ENCODE results near the gene IGF1R. TPM values are rescaled to one million over a fixed set of nuclear protein-coding genes. Genes with fewer than 3 reads are reported as not detected.

Gene IGF1R
- total and polyA plus RNA-seq, 7 donors, result 1.2 to 130 (median 39.6) TPM

DNA sequence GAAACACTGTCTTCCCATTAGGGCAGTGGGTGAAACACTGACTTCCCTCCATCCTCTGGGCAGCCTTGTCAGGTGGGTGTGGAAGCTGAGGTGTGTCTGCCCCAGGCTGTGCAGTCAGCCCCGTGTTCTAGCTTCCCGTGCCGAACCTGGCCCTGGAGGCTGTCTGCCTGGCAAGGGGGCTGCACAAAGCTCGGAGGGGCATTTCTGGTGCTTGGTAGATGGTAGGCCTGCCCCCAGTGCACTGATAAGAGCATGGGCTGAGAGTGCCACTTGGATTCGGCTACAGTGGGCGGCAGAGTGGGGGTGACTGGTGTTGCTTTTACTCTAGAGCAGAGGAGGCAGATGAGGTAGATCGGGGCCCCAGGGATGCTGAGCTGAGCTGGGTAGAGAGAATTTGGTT lies 21.3 kb downstream of the IGF1R start:
- no peaks in the 10 kb centered on the region for H3K9me3 ChIP-seq
- H3K36me3 ChIP-seq, result no peaks in the 10 kb centered on the region
- WGBS, 2 donors, result 91 to 95% methylated on average over 7 of the region's 7 CpGs
- TF ChIP-seq EP300 (IDR thresholded peaks at IDR 0.05) (no peak), POLR2A (IDR thresholded peaks at IDR 0.05) (no peak), POLR2AphosphoS5 (IDR thresholded peaks at IDR 0.05) (no peak)
- TF ChIP-seq, protein P1, sequence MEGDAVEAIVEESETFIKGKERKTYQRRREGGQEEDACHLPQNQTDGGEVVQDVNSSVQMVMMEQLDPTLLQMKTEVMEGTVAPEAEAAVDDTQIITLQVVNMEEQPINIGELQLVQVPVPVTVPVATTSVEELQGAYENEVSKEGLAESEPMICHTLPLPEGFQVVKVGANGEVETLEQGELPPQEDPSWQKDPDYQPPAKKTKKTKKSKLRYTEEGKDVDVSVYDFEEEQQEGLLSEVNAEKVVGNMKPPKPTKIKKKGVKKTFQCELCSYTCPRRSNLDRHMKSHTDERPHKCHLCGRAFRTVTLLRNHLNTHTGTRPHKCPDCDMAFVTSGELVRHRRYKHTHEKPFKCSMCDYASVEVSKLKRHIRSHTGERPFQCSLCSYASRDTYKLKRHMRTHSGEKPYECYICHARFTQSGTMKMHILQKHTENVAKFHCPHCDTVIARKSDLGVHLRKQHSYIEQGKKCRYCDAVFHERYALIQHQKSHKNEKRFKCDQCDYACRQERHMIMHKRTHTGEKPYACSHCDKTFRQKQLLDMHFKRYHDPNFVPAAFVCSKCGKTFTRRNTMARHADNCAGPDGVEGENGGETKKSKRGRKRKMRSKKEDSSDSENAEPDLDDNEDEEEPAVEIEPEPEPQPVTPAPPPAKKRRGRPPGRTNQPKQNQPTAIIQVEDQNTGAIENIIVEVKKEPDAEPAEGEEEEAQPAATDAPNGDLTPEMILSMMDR (IDR thresholded peaks at IDR 0.05), result no peak
- no peak for DNase-seq
- peaks cover 0 to 91% (median 76%) of the 10 kb centered on the region in 4 donors for H3K4me1 ChIP-seq
- H3K4me3 ChIP-seq, result no peak overlapping the region
- intact Hi-C loops (cut with DNase I), result no loop called here
- H3K27me3 ChIP-seq, result no peaks in the 10 kb centered on the region
- H3K27ac ChIP-seq, result peak overlapping the region in 1 of 4 donors; percentile 62

DNA sequence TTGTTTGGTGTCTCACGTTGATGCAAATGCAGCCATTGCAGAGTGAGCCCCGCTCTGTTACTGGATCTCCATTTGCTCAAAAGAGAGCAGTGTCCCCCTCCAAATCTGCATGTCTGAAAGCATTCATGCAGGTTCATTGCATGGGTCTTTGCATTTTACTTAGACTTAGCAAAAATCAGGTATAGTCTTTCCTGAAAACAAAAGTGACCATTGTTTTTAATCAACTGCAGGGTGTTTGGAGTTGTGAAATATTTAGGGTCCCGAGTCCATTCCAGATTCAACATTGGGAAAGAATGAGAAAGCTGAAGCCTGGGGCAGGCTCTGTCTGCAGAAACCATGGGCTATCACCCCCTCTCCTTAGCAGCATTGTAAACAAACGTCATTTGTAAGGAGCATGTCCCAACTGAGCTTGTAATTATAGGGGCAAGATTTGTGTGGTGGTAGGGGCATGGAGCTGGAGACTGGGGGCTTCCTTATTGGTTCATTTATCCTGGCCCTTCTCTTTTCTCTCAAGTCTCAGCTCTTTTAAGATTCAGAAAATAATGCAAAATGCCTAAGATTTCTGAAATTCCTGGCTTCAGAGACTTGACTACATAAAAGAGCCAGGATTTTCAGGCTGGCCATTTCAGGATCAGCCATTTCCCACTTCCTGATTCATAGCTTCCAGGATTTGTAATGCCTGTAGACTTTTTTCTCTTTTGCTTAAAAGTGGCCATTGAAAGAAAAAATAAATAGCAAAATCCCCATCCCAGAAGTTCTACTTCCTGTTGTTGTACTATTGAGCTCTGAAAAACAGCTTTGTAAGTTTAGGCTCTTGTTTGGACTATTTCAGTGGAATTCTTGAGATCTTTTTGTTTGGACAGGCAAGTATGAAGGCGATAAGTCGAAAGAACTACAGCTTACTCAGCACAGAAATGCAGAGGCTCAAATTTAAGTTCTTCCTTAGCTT lies 23.0 kb downstream of the IGF1R start:
- H3K4me3 ChIP-seq, result no peak overlapping the region
- H3K4me1 ChIP-seq, result peaks cover 0 to 85% (median 73%) of the 10 kb centered on the region in 4 donors
- no peaks in the 10 kb centered on the region for H3K9me3 ChIP-seq
- TF ChIP-seq, protein P1 (IDR thresholded peaks at IDR 0.05), result no peak
- no peak for TF ChIP-seq POLR2AphosphoS5 (IDR thresholded peaks at IDR 0.05)
- no peak for TF ChIP-seq POLR2A (IDR thresholded peaks at IDR 0.05)
- TF ChIP-seq EP300 (IDR thresholded peaks at IDR 0.05), result no peak
- peak overlapping the region; percentile 46 to 72 (median 66) for H3K27ac ChIP-seq
- H3K36me3 ChIP-seq, result no peaks in the 10 kb centered on the region
- WGBS, 2 donors, result 72 to 78% methylated on average over 6 of the region's 6 CpGs
- DNase-seq, result no peak
- intact Hi-C loops (cut with DNase I), result no loop called here
- no peaks in the 10 kb centered on the region for H3K27me3 ChIP-seq

DNA sequence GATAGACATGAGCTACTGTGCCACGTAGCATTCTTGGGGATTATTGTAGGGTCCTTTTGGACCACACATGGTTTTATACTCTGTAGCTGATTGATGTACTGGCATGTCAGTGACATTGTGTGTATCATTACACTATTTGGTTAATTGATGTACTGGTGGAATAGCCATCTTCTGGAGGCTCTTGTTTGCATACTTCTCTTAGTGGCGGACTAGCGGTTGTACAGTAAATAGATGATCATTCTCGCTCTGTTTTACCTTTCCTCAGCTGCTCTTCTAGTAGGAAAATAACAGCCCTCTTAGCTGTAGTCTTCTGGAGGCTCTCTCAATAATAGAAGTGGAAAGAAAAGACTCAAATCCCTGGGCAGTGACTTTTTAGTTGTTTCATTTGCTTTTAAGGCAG lies 24.8 kb downstream of the IGF1R start:
- Histone ChIP-seq H3K4me3 (no peak overlapping the region), H3K27ac (peak overlapping the region in 1 of 4 donors; percentile 25), H3K36me3 (no peaks in the 10 kb centered on the region), H3K4me1 (peaks cover 0 to 81% (median 68%) of the 10 kb centered on the region in 4 donors), H3K27me3 (no peaks in the 10 kb centered on the region), H3K9me3 (no peaks in the 10 kb centered on the region)
- 80 to 87% methylated on average over 4 of the region's 4 CpGs for WGBS, 2 donors
- intact Hi-C loops (cut with DNase I), result no loop called here
- DNase-seq, result no peak
- TF ChIP-seq, protein P1 (IDR thresholded peaks at IDR 0.05), result no peak
- TF ChIP-seq POLR2A (IDR thresholded peaks at IDR 0.05) (no peak), EP300 (IDR thresholded peaks at IDR 0.05) (no peak), POLR2AphosphoS5 (IDR thresholded peaks at IDR 0.05) (no peak)

DNA sequence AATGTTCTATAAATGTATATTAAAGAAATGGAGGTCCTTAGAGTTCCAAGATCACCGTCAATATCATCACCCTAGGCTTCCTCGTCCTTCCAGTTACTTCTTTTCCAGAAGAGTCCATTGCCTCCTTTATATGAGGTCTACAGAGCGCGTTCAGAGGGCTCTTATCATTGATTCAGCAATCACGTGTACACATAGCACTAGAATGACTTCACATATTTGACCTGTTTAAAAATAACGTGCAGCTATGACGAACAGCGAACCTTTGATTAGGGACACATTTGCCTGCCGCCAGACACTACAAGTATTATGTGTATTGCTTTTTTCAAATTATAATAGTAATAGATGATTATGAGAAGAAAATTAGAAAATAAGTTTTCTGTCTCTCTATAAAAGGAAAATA lies 26.0 kb downstream of the IGF1R start:
- intact Hi-C loops (cut with DNase I), result no loop called here
- DNase-seq, result no peak
- Histone ChIP-seq H3K27me3 (no peaks in the 10 kb centered on the region), H3K9me3 (no peaks in the 10 kb centered on the region), H3K36me3 (no peaks in the 10 kb centered on the region), H3K27ac (peak overlapping the region in 2 of 4 donors; percentile 20 to 25), H3K4me3 (no peak overlapping the region), H3K4me1 (peaks cover 0 to 80% (median 65%) of the 10 kb centered on the region in 4 donors)
- WGBS, 2 donors, result 82 to 89% methylated on average over 9 of the region's 9 CpGs
- TF ChIP-seq EP300 (IDR thresholded peaks at IDR 0.05), result no peak

DNA sequence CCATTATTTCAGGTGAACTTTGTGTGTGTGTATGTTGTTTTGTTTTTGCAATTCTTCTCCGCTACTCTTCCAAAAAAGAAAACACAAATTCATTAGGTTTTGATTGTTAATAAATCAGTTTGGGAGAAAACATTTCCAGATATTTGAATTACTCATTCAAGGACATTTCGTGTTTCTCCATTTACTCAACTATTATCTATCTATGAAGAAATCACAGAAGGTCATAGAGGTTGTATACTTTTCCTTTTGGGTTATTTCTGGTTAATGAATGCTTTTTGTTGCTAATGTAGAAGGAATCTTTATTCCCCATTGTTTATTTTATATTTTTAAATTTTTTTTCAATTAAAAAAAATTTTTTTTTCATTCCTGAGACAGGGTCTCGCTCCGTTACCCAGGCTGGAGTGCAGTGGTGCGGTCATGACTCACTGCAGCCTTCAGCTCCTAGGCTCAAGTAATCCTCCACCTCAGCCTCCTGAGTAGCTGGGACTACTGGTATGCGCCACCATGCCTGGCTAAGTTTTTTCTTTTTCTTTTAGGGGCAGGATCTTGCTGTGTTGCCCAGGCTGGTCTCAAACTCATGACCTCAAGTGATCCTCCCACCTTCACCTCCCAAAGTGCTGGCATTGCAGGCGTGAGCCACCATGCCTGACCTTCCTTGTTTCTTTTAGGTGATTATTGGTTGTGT lies 28.4 kb downstream of the IGF1R start:
- intact Hi-C loops (cut with DNase I), result no loop called here
- 89 to 96% methylated on average over 7 of the region's 7 CpGs for WGBS, 2 donors
- H3K27me3 ChIP-seq, result no peaks in the 10 kb centered on the region
- H3K36me3 ChIP-seq, result no peaks in the 10 kb centered on the region
- peaks cover 0 to 68% (median 49%) of the 10 kb centered on the region in 4 donors for H3K4me1 ChIP-seq
- no peak for DNase-seq
- no peak overlapping the region for H3K27ac ChIP-seq
- H3K4me3 ChIP-seq, result no peak overlapping the region
- TF ChIP-seq, protein P1 (IDR thresholded peaks at IDR 0.05), result no peak
- TF ChIP-seq POLR2A (IDR thresholded peaks at IDR 0.05) (no peak), POLR2AphosphoS5 (IDR thresholded peaks at IDR 0.05) (no peak)
- no peaks in the 10 kb centered on the region for H3K9me3 ChIP-seq
